ENCODE data around the gene UTRN. TPM values are rescaled to one million over a fixed set of nuclear protein-coding genes. Genes with fewer than 3 reads are reported as not detected.

Gene UTRN
- total and polyA plus RNA-seq, 12 donors, result 7.6 to 194 (median 96.3) TPM

DNA sequence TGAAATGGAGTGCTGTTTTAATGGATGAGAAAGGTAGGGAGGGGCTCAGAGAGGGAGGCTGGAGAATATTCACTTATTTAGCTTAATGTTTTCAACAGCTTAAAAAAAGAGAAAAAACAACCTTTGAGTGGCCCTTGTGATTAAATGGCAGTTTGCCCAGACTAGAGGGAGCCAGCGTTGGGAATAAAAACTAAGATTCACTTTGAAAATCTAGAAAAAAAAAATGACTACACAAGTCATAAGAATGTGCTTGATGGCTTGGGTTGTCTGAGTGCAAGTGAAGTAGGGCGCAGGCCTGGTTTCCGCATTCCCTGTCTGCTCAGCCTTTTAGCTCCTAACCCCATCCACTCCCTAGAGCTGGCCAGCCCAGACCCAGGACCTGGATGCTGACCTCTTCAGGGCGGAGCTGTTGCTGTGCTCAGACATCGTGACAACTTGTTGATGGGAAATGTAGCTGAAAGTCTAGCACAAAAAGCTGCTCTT, 28.9 kb downstream of the UTRN start:
- Histone ChIP-seq H3K27ac (peak overlapping the region in 4 of 5 donors; percentile 22 to 69 (median 51)), H3K4me1 (replicated peaks in 1 of 2) (peaks cover 21 to 40% of the 10 kb centered on the region in 2 donors)
- WGBS, 4 donors, result 35 to 49% (median 45%) methylated on average over 5 of the region's 5 CpGs

DNA sequence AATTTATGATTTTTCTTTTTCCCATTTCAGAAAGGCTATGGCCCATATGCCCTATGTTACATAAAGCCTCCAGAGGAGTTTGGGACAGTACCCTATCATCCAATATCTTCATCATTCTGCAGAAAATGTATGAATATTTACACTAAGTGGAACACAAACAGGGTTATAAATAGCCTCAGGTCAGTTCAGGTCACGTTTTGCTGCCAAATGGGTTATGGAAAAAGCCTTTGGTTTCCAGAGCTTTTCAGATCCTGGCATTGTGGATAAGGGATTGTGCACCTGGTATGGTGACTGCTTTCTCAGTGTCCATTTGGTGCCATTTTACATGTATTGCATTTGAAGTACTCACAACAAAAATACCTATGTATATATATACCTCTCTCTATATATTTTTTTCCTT, 29.4 kb downstream of the UTRN start:
- 20 to 60% (median 37%) methylated on average over 1 of the region's 1 CpG for WGBS, 4 donors
- DNase-seq, result peak in 1 of 7 donors; percentile 16
- no peaks in the 10 kb centered on the region for H3K9me3 ChIP-seq (replicated peaks in 1 of 3)
- no peaks in the 10 kb centered on the region for H3K36me3 ChIP-seq (replicated peaks in 1 of 2)
- intact Hi-C loops (cut with DNase I), result no loop called here
- H3K4me3 ChIP-seq, result peak overlapping the region in 1 of 4 donors; percentile 1
- no peak for TF ChIP-seq POLR2A (IDR thresholded peaks at IDR 0.05)
- TF ChIP-seq, protein P1, sequence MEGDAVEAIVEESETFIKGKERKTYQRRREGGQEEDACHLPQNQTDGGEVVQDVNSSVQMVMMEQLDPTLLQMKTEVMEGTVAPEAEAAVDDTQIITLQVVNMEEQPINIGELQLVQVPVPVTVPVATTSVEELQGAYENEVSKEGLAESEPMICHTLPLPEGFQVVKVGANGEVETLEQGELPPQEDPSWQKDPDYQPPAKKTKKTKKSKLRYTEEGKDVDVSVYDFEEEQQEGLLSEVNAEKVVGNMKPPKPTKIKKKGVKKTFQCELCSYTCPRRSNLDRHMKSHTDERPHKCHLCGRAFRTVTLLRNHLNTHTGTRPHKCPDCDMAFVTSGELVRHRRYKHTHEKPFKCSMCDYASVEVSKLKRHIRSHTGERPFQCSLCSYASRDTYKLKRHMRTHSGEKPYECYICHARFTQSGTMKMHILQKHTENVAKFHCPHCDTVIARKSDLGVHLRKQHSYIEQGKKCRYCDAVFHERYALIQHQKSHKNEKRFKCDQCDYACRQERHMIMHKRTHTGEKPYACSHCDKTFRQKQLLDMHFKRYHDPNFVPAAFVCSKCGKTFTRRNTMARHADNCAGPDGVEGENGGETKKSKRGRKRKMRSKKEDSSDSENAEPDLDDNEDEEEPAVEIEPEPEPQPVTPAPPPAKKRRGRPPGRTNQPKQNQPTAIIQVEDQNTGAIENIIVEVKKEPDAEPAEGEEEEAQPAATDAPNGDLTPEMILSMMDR (IDR thresholded peaks at IDR 0.05), result no peak
- H3K27ac ChIP-seq, result peak overlapping the region in 4 of 5 donors; percentile 22 to 69 (median 51)
- peaks cover 21 to 40% of the 10 kb centered on the region in 2 donors for H3K4me1 ChIP-seq (replicated peaks in 1 of 2)
- no peaks in the 10 kb centered on the region for H3K27me3 ChIP-seq

More for the DNA sequence above, 28.9 kb downstream of the UTRN start:
- peak; percentile 40 to 86 (median 68) for DNase-seq
- Histone ChIP-seq H3K4me3 (peak overlapping the region in 1 of 4 donors; percentile 1), H3K27me3 (no peaks in the 10 kb centered on the region), H3K9me3 (replicated peaks in 1 of 3) (no peaks in the 10 kb centered on the region), H3K36me3 (replicated peaks in 1 of 2) (peaks cover 0 to under 1% of the 10 kb centered on the region in 2 donors)
- intact Hi-C loops (cut with DNase I), result no loop called here
- TF ChIP-seq POLR2A (IDR thresholded peaks at IDR 0.05), result no peak
- TF ChIP-seq, protein P1 (IDR thresholded peaks at IDR 0.05), result no peak

DNA sequence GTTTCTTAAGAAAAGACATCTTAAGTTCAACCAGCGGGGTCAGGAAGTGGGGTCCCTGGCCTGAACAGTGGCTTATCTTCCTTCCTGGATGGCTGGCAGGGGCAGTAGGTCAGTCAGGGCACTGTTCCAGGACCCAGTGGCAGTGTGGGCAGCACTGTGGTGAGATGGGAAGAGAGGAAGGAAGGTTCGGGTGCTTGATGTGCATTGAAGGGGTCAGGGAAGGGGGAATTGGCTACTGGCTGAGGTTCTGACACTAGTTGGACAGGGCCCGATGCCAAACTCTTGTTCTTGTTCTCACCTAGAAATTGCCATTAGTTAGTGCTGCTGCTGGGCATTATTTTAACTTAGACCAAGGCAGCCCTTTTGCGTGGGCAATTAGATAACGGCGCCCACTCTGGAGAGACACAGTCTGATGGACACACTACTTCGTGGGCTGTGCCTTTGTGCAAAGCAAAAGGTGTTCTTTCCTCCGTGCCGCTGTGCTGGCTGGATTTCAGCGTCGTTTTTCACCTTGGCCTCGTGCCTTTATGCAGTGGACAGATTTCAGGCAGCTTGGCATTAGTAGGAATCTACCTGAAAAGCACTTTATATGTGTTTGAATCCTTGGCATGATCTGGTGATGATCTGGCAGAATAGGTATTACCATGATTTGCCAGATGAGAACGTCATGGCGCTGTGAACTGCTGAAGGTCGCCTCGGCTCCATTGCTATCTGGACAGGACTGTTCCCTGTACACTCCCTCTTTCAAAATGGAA, 30.3 kb downstream of the UTRN start:
- 60 to 78% (median 71%) methylated on average over 12 to 16 of the region's 16 CpGs for WGBS, 4 donors
- TF ChIP-seq, protein P1 (IDR thresholded peaks at IDR 0.05), result no peak
- TF ChIP-seq POLR2A (IDR thresholded peaks at IDR 0.05), result no peak
- peak in 6 of 7 donors; percentile 33 to 78 (median 45) for DNase-seq
- Histone ChIP-seq H3K4me1 (replicated peaks in 1 of 2) (peaks cover 21 to 40% of the 10 kb centered on the region in 2 donors), H3K4me3 (no peak overlapping the region), H3K27me3 (no peaks in the 10 kb centered on the region), H3K27ac (peak overlapping the region in 3 of 5 donors; percentile 7 to 62 (median 15)), H3K9me3 (replicated peaks in 1 of 3) (no peaks in the 10 kb centered on the region), H3K36me3 (replicated peaks in 1 of 2) (no peaks in the 10 kb centered on the region)
- intact Hi-C loops (cut with DNase I), result no loop called here

DNA sequence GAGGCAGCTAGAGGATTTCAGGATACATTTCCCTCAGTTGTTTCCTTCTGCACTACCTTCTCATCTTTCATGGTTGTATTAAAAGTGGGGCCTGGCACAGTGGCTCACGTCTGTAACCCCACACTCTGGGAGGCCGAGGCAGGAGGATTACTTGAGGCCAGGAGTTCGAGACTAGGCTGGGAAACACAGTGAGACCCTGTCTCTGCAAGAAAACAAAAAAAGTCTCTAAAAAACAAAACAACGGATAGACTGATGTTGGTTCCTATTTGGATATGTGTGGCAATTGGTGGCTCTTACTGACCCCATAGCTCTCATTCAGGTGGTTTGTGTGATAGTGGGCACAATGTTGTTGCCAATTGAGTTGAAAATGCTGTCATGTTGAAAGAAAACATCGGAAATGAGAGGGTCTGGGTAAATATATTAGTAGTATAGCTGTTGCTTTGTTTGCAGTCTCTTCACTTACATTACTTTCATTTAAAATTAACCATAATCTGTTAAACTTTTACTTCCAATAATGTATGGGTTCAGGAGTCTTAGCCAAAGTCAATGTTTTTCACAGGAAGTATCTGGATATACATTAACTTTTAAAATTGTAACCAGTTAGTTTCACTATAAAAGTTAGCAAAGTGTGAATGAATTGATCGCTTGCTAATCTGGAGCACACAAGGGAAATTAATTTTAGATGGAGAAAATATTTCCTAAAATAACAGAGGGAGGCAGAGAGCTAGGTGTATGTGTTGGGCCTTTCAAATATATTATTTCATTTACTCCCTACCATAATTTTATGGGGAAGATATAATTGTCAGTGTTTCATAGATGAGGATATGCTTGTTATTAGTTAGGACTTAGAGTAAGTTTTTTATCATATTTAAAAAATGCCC, 31.1 kb downstream of the UTRN start:
- DNase-seq, result no peak
- Histone ChIP-seq H3K27me3 (no peaks in the 10 kb centered on the region), H3K27ac (peak overlapping the region in 2 of 5 donors; percentile 7 to 15), H3K36me3 (replicated peaks in 1 of 2) (no peaks in the 10 kb centered on the region), H3K4me1 (replicated peaks in 1 of 2) (peaks cover 21 to 39% of the 10 kb centered on the region in 2 donors), H3K9me3 (replicated peaks in 1 of 3) (no peaks in the 10 kb centered on the region), H3K4me3 (no peak overlapping the region)
- 86 to 93% (median 89%) methylated on average over 6 of the region's 6 CpGs for WGBS, 4 donors
- TF ChIP-seq, protein P1 (IDR thresholded peaks at IDR 0.05), result no peak
- TF ChIP-seq POLR2A (IDR thresholded peaks at IDR 0.05), result no peak
- intact Hi-C loops (cut with DNase I), result no loop called here
